Suprapubic skin (tissue), 4 donors: ENCODE data around the gene MEIS3. TPM values are rescaled to one million over a fixed set of nuclear protein-coding genes. Genes with fewer than 3 reads are reported as not detected.

Experiments used
- DNase-seq, 2 donors: peaks; one replicate each; pipeline ENCODE4 v3.0.0-alpha.2; 2019; ENCODE audit warnings: low spot score in 2 of 2
- H3K27ac ChIP-seq: fragments of 200-600 bp; sonication (generic); one replicate; pipeline ENCODE4 v1.5.1; 2019
- H3K27me3 ChIP-seq: fragments of 200-600 bp; sonication (generic); one replicate; pipeline ENCODE4 v1.5.1; 2019
- H3K36me3 ChIP-seq: fragments of 200-600 bp; sonication (generic); one replicate; pipeline ENCODE4 v1.5.1; 2019
- H3K4me1 ChIP-seq: fragments of 200-600 bp; sonication (generic); one replicate; pipeline ENCODE4 v1.5.1; 2019
- H3K4me3 ChIP-seq: fragments of 200-600 bp; sonication (generic); one replicate; pipeline ENCODE4 v1.5.1; 2019; ENCODE audit warnings: mild to moderate bottlenecking
- H3K9me3 ChIP-seq: fragments of 200-600 bp; sonication (generic); one replicate; pipeline ENCODE4 v1.5.1; 2019
- EP300 ChIP-seq: sonication (generic); formaldehyde crosslinking; IDR thresholded peaks from one replicate; pipeline ENCODE4 v1.6.1; 2017; ENCODE audit warnings: antibody characterized with exemption
- POLR2A ChIP-seq, 2 donors: fragments of 450-650 bp; IDR thresholded peaks; one replicate each; pipeline ENCODE4 v1.6.1; 2017; ENCODE audit warnings: antibody characterized with exemption in 2 of 2, mild to moderate bottlenecking in 2 of 2, moderate library complexity in 2 of 2
- POLR2AphosphoS5 ChIP-seq, 3 donors: sonication (generic); formaldehyde crosslinking; IDR thresholded peaks; one replicate each; pipeline ENCODE4 v1.6.1; 2017; ENCODE audit warnings: antibody characterized with exemption in 3 of 3
- WGBS: methylation state at CpG from one replicate; pipeline ENCODE4 v1.1.5; 2018; 5-methylcytosine and 5-hydroxymethylcytosine counted together
- total RNA-seq, 4 donors: library from RNA; depleted of rRNA; stranded (reverse); fragments of >200 nt; gene quantifications; one replicate each; pipeline ENCODE4 v1.1.0, GENCODE V29; 2016
- TF ChIP-seq, protein P1 (sequence below), 2 donors: fragments of 200-600 bp in 1 of 2; fragments of 450-650 bp in 1 of 2; sonication (generic) in 1 of 2; IDR thresholded peaks; one replicate each; pipeline ENCODE4 v1.5.1; 2016 to 2019; ENCODE audit warnings: antibody characterized with exemption in 2 of 2, mild to moderate bottlenecking in 1 of 2, moderate library complexity in 1 of 2

MEIS3 gene
- total RNA-seq, 4 donors from 2014 or later = 1.6 to 5.5 (median 3.1) TPM

DNA sequence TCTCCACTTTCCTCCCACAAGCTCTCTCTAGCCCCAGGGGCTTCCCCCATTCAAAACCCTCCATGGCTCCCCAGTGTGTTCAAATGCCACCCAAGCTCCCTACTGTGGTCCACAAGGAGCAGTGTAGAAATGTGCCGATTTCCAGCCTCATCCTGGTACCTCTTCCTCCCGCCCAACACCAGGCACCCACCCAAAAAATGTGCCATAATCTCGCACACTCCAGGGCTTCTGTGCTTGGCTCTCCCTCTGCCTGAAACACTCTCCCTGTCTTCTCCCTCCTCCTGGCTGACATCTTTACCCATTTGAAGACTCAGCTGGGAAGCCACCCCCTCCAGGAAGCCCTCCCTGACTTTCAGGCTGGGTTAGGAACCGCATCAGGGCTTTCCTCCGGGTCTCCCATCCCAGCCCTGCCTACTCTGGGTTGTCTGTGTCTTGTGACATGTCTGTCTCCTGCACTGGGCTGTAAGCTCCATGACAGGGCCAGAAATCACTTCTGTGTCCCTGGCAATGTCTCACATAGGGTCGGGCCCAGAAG is 16.6 kb upstream of the MEIS3 start:
- WGBS = 82% methylated on average over 6 of the region's 6 CpGs

DNA sequence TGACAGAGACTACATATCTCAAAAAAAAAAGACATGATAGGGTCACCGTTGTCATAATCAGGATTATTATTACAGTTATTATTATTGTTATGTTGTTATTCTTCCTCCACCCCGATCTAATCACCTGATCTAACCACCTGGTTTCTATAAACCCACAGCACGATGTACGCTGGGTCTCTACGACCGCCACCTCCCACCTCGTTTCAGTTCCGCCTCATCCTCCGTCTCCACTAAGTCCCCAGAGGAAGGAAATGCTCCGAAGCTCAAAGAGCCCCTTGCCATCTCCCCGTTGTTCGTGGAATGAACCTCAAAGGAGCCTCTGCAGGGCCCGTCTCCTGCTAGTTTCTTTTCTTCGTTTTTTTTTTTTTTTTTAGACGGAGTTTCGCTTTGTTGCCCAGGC is 15.9 kb upstream of the MEIS3 start:
- no peaks in the 10 kb centered on the region for H3K36me3 ChIP-seq
- no peaks in the 10 kb centered on the region for H3K9me3 ChIP-seq
- no peak overlapping the region for H3K27ac ChIP-seq
- peaks cover 54% of the 10 kb centered on the region for H3K27me3 ChIP-seq
- WGBS = 57% methylated on average over 16 of the region's 16 CpGs
- no peak for DNase-seq
- H3K4me3 ChIP-seq = no peak overlapping the region
- TF ChIP-seq POLR2A (IDR thresholded peaks at IDR 0.05) = no peak
- no peak for TF ChIP-seq POLR2AphosphoS5 (IDR thresholded peaks at IDR 0.05)
- TF ChIP-seq, protein P1, sequence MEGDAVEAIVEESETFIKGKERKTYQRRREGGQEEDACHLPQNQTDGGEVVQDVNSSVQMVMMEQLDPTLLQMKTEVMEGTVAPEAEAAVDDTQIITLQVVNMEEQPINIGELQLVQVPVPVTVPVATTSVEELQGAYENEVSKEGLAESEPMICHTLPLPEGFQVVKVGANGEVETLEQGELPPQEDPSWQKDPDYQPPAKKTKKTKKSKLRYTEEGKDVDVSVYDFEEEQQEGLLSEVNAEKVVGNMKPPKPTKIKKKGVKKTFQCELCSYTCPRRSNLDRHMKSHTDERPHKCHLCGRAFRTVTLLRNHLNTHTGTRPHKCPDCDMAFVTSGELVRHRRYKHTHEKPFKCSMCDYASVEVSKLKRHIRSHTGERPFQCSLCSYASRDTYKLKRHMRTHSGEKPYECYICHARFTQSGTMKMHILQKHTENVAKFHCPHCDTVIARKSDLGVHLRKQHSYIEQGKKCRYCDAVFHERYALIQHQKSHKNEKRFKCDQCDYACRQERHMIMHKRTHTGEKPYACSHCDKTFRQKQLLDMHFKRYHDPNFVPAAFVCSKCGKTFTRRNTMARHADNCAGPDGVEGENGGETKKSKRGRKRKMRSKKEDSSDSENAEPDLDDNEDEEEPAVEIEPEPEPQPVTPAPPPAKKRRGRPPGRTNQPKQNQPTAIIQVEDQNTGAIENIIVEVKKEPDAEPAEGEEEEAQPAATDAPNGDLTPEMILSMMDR (IDR thresholded peaks at IDR 0.05) = no peak
- peaks cover 4% of the 10 kb centered on the region for H3K4me1 ChIP-seq

More for the DNA sequence above, 16.6 kb upstream of the MEIS3 start:
- DNase-seq = no peak
- Histone ChIP-seq H3K36me3 (no peaks in the 10 kb centered on the region), H3K9me3 (no peaks in the 10 kb centered on the region), H3K27me3 (peaks cover 52% of the 10 kb centered on the region), H3K27ac (no peak overlapping the region), H3K4me3 (no peak overlapping the region), H3K4me1 (no peaks in the 10 kb centered on the region)
- TF ChIP-seq POLR2AphosphoS5 (IDR thresholded peaks at IDR 0.05) = no peak
- TF ChIP-seq EP300 = no peak
- TF ChIP-seq, protein P1 (IDR thresholded peaks at IDR 0.05) = no peak
- TF ChIP-seq POLR2A (IDR thresholded peaks at IDR 0.05) = no peak

DNA sequence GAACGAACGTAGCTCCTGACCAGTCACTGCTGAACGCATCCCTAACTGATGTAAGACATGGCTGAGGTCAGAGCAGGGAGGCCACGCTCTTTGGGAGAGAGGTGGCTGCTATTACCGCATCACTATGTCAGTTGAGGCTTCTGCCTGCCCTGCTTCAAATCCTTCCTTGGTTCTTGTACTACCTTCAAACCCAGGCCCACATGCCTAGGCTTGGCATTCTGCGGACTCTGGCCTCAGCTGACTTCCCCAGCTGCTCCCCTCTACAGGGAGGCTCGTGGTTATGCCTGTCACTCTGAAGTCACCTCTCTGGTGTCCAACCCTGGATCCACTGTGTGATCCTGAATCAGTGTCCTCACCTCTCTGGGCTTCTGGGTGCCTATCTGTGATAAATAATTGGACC is 14.8 kb upstream of the MEIS3 start:
- no peaks in the 10 kb centered on the region for H3K36me3 ChIP-seq
- no peaks in the 10 kb centered on the region for H3K9me3 ChIP-seq
- 77% methylated on average over 7 of the region's 7 CpGs for WGBS
- TF ChIP-seq POLR2AphosphoS5 (IDR thresholded peaks at IDR 0.05) (no peak), EP300 (no peak), POLR2A (IDR thresholded peaks at IDR 0.05) (no peak)
- TF ChIP-seq, protein P1 (IDR thresholded peaks at IDR 0.05) = no peak
- H3K4me1 ChIP-seq = peaks cover 15% of the 10 kb centered on the region
- peaks cover 65% of the 10 kb centered on the region for H3K27me3 ChIP-seq
- H3K4me3 ChIP-seq = no peak overlapping the region
- H3K27ac ChIP-seq = no peak overlapping the region
- DNase-seq = no peak

DNA sequence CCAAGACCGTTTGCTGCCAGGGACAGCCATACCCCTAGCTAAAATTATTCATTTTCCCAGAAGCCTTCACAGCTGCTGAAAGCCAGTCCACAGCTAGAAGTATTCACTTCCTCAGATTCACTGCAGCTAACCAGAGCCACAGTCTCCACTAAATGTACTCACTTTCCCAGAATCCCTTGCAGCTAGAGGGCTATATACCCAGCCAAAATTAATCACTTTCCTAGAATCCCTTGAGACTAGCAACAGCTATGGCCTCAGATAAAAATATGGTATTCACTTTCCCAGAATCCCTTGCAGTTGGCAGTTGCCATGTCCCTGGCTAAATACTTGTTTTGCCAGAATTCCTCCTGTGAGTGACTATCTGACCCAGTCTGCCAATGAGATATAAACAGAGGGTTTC is 13.8 kb upstream of the MEIS3 start:
- Histone ChIP-seq H3K27me3 (peaks cover 59% of the 10 kb centered on the region), H3K9me3 (no peaks in the 10 kb centered on the region), H3K36me3 (no peaks in the 10 kb centered on the region), H3K4me3 (no peak overlapping the region), H3K27ac (no peak overlapping the region), H3K4me1 (peaks cover 24% of the 10 kb centered on the region)
- TF ChIP-seq, protein P1 (IDR thresholded peaks at IDR 0.05) = no peak
- TF ChIP-seq POLR2A (IDR thresholded peaks at IDR 0.05) (no peak), POLR2AphosphoS5 (IDR thresholded peaks at IDR 0.05) (no peak), EP300 (no peak)
- no peak for DNase-seq
- 47% methylated on average over 1 of the region's 1 CpG for WGBS

DNA sequence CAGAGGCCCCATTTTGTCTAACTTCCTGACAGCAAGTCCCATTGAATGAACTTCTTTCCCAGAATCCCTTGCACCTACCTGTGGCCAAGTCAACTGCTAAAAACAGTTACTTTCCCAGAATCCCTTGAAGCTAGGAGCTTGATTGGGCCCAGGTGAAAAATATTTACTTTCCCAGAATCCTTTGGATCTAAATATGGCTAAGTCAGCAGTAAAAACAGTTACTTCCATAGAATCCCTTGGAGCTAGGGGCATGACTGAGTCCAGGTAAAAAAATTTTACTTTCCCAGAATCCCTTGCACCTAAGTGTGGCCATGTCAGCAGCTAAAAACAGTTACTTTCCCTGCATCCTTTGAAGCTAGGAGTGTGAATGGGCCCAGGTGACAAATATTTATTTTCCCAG is 13.2 kb upstream of the MEIS3 start:
- Histone ChIP-seq H3K27ac (no peak overlapping the region), H3K4me1 (peaks cover 31% of the 10 kb centered on the region), H3K27me3 (peaks cover 53% of the 10 kb centered on the region), H3K4me3 (no peak overlapping the region), H3K9me3 (no peaks in the 10 kb centered on the region), H3K36me3 (no peaks in the 10 kb centered on the region)
- TF ChIP-seq EP300 (no peak), POLR2AphosphoS5 (IDR thresholded peaks at IDR 0.05) (no peak), POLR2A (IDR thresholded peaks at IDR 0.05) (no peak)
- TF ChIP-seq, protein P1 (IDR thresholded peaks at IDR 0.05) = no peak
- no peak for DNase-seq
